A673 (cell line): ENCODE measurements around the gene TLR8. TPM values are rescaled to one million over a fixed set of nuclear protein-coding genes. Genes with fewer than 3 reads are reported as not detected.

Source experiments
- BruUV-seq: library from RNA; stranded (reverse); fragments of 400-500 nt; replicated peaks from 2 replicates; lab custom pipeline; 2021; lab: Mats Ljungman, UMichigan
- CTCF ChIA-PET: fragments of 300-600 bp; sonication (Branson Sonifier 250); formaldehyde crosslinking; loops from one replicate; lab custom pipeline; 2022; ENCODE audit warnings: antibody characterized with exemption; lab: Charles Lee
- POLR2A ChIA-PET: fragments of 300-600 bp; sonication (Branson Sonifier 250); formaldehyde crosslinking; loops from one replicate; lab custom pipeline; 2022; ENCODE audit warnings: antibody characterized with exemption; ENCODE audit not compliant: low non-redundant PET; lab: Charles Lee
- DNase-seq: peaks from one replicate; pipeline ENCODE4 v3.0.0-alpha.2; 2015; ENCODE audit warnings: low spot score
- H3K27ac ChIP-seq: fragments of 200-600 bp; sonication (generic); 2 replicates; pipeline ENCODE4 v1.5.1; 2016; ENCODE audit warnings: mixed run types, low read depth, mild to moderate bottlenecking, mixed read lengths, antibody characterized with exemption, low read length; ENCODE audit not compliant: poor library complexity, severe bottlenecking
- H3K27me3 ChIP-seq: fragments of 200-600 bp; sonication (generic); replicated peaks from 2 replicates; pipeline ENCODE4 v1.6.1; 2017; ENCODE audit warnings: mixed run types, low read depth, mild to moderate bottlenecking, mixed read lengths, antibody characterized with exemption, low read length; ENCODE audit not compliant: insufficient read depth, poor library complexity
- H3K36me3 ChIP-seq: fragments of 200-600 bp; sonication (generic); 2 replicates; pipeline ENCODE4 v1.6.1; 2016; ENCODE audit warnings: mixed run types, mild to moderate bottlenecking, mixed read lengths, antibody characterized with exemption, low read length; ENCODE audit not compliant: insufficient read depth, poor library complexity, severe bottlenecking
- H3K4me1 ChIP-seq: fragments of 200-600 bp; sonication (generic); 2 replicates; pipeline ENCODE4 v1.6.1; 2017; ENCODE audit warnings: mixed run types, mild to moderate bottlenecking, mixed read lengths, antibody characterized with exemption, low read length; ENCODE audit not compliant: insufficient read depth, poor library complexity, severe bottlenecking
- H3K4me3 ChIP-seq: fragments of 200-600 bp; sonication (generic); 2 replicates; pipeline ENCODE4 v1.5.1; 2016; ENCODE audit warnings: low read depth, mixed run types, mild to moderate bottlenecking, mixed read lengths, low read length; ENCODE audit not compliant: poor library complexity, severe bottlenecking
- H3K9me3 ChIP-seq: fragments of 200-600 bp; sonication (generic); 2 replicates; pipeline ENCODE4 v1.6.1; 2016; ENCODE audit warnings: mixed run types, low read depth, mild to moderate bottlenecking, mixed read lengths, antibody characterized with exemption, low read length; ENCODE audit not compliant: poor library complexity, severe bottlenecking
- EZH2 ChIP-seq: fragments of 200-600 bp; sonication (generic); IDR thresholded peaks from 2 replicates; pipeline ENCODE4 v1.6.1; 2017; ENCODE audit warnings: borderline replicate concordance, low read depth, mild to moderate bottlenecking, mixed read lengths, antibody characterized with exemption, low read length; ENCODE audit not compliant: poor library complexity, severe bottlenecking
- intact Hi-C: fragments of 100-400 bp; cut with micrococcal nuclease; formaldehyde crosslinking; loops from one replicate; pipeline ENCODE4 v1.10.0; 2022; ENCODE audit not compliant: unreplicated experiment
- total RNA-seq: library from RNA; stranded (reverse); gene quantifications from 2 replicates; pipeline ENCODE4 v1.2.3, GENCODE V29; 2021
- TF ChIP-seq, protein P1 (sequence below): fragments of 300-800, 200-600 bp; sonication (generic); conservative IDR thresholded peaks from 2 replicates; pipeline ENCODE4 v1.5.1; 2017; ENCODE audit warnings: low read depth, mild to moderate bottlenecking, antibody characterized with exemption, low read length, moderate library complexity, mixed read lengths

Gene TLR8
- total RNA-seq, 1 experiment from 2014 or later: not detected

DNA sequence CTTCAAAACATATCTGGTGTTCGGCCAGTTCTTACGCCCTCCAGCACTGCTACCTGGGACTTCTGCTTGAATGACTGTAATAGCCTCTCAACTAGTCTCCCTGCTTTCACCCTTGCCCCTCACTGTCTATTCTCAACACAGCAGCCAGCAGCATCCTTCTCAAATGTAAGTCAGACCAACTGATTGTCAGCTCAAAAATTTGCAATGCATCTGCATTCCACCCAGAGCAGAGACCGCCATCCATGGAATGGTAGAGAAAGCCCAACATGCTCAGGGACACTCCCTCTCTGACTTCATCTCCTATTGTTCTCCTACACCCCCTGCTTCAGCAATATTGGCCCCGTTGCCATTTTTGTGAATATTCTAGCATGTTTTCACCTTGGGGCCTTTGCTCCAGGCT lies 33.7 kb upstream of the TLR8 start:
- Histone ChIP-seq H3K36me3 (no peaks in the 10 kb centered on the region), H3K27ac (no peak overlapping the region), H3K4me3 (no peak overlapping the region), H3K9me3 (no peaks in the 10 kb centered on the region), H3K27me3 (no peaks in the 10 kb centered on the region), H3K4me1 (no peaks in the 10 kb centered on the region)
- ChIA-PET CTCF (no interaction called here), POLR2A (no interaction called here)
- TF ChIP-seq, protein P1, sequence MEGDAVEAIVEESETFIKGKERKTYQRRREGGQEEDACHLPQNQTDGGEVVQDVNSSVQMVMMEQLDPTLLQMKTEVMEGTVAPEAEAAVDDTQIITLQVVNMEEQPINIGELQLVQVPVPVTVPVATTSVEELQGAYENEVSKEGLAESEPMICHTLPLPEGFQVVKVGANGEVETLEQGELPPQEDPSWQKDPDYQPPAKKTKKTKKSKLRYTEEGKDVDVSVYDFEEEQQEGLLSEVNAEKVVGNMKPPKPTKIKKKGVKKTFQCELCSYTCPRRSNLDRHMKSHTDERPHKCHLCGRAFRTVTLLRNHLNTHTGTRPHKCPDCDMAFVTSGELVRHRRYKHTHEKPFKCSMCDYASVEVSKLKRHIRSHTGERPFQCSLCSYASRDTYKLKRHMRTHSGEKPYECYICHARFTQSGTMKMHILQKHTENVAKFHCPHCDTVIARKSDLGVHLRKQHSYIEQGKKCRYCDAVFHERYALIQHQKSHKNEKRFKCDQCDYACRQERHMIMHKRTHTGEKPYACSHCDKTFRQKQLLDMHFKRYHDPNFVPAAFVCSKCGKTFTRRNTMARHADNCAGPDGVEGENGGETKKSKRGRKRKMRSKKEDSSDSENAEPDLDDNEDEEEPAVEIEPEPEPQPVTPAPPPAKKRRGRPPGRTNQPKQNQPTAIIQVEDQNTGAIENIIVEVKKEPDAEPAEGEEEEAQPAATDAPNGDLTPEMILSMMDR: no peak
- TF ChIP-seq EZH2: no peak
- intact Hi-C loops: no loop called here
- no TSS peak for BruUV-seq
- no peak for DNase-seq

DNA sequence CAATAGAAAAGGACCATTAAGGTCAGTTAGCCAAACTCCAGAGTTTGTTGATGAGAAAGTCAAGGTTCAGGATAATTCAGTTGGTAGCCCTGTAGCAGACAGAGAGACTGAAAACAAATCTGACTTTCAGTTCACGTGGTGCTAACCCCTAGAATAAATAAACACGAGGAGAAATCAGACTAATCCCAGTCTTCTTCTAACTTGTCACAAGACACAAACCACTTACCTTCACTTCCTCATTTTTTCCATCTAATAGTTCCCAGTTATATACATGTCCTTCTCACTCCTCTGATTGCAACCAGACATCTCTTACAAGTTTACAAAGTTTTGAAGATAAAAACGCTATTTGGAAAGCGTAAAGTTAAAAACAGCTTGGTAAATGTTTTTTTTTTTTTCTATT lies 31.8 kb upstream of the TLR8 start:
- intact Hi-C loops: no loop called here
- H3K36me3 ChIP-seq: no peaks in the 10 kb centered on the region
- no peaks in the 10 kb centered on the region for H3K4me1 ChIP-seq
- POLR2A ChIA-PET: no interaction called here
- no peaks in the 10 kb centered on the region for H3K9me3 ChIP-seq
- no peak for DNase-seq
- H3K27ac ChIP-seq: no peak overlapping the region
- BruUV-seq: no TSS peak
- no peak overlapping the region for H3K4me3 ChIP-seq
- CTCF ChIA-PET: no interaction called here
- no peaks in the 10 kb centered on the region for H3K27me3 ChIP-seq
- TF ChIP-seq, protein P1: no peak
- TF ChIP-seq EZH2: no peak

DNA sequence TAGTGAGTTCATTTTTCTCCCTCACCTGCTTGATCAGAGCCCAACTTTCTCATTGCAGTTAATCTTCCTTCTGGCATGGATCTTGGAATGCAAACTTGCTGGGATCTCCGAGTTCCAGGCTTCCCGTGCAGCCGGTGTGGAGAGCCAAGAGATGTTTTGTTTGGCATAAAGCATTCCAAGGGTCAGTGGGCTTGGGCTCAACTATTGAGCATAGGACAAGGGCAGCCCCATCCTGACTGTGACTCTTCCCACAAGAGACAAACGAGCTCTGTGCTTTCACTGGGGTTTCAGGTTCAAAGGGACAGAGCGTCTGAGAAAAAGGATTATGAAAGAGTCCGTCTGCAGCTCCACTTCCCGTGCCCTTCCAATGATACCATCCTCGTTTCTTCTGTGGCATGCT lies 29.0 kb upstream of the TLR8 start:
- Histone ChIP-seq H3K27ac (no peak overlapping the region), H3K27me3 (no peaks in the 10 kb centered on the region), H3K4me3 (no peak overlapping the region), H3K36me3 (no peaks in the 10 kb centered on the region), H3K4me1 (no peaks in the 10 kb centered on the region), H3K9me3 (no peaks in the 10 kb centered on the region)
- intact Hi-C loops: no loop called here
- TF ChIP-seq EZH2: no peak
- TF ChIP-seq, protein P1: no peak
- no peak for DNase-seq
- no TSS peak for BruUV-seq
- ChIA-PET CTCF (no interaction called here), POLR2A (no interaction called here)
